ENCODE measurements around the gene PPP4C. TPM values are rescaled to one million over a fixed set of nuclear protein-coding genes. Genes with fewer than 3 reads are reported as not detected.

The PPP4C gene
- total and polyA plus RNA-seq, 2 of the 8 experiments (the other 6 are each of a cell fraction or from before 2014, with no cell fraction given): 148 to 298 TPM

DNA sequence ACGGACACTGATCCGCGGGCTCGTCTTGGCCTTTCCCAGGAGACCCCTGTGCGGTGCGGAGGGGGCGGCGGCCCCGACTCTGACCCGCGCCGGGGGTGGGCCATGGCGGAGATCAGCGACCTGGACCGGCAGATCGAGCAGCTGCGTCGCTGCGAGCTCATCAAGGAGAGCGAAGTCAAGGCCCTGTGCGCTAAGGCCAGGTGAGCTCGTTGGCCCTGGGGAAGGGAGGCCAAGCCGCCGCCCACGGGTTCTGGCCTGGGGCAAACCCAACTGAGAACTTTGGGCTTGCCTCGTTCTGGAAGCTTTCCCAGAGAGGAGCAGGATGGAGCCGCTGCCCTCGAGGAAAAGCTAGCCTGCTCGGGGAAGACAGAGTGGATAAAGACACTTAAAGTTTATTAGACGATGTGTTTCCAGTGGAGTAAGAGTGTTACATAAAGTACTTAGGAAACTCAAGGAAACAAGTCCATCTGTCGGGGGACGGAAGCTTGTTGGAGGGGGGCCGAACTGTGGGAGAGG, 540 bp downstream of the PPP4C start (continued):
- no peak; a peak in 1 of 4 replicates for TF ChIP-seq HDAC2 (IDR thresholded peaks at IDR 0.05; ENCODE audit: borderline replicate concordance in 1 of 2, low read depth in 2 of 2, low read length in 2 of 2)
- TF ChIP-seq TBP (IDR thresholded peaks at IDR 0.05; ENCODE audit: low read depth, low read length): no peak
- no peak for TF ChIP-seq JUN (IDR thresholded peaks at IDR 0.05; ENCODE audit: low read depth, low read length)
- no peak for TF ChIP-seq CHD1 (IDR thresholded peaks at IDR 0.05; ENCODE audit: low read depth, low read length)
- TF ChIP-seq GABPA (IDR thresholded peaks at IDR 0.05; ENCODE audit: borderline replicate concordance, insufficient read depth, low read length): no peak
